Neural cell (in vitro differentiated cells): ENCODE data around the gene FAP. TPM values are rescaled to one million over a fixed set of nuclear protein-coding genes. Genes with fewer than 3 reads are reported as not detected.

Experiments
- H2AFZ ChIP-seq: fragments of 200-600, 300-800 bp; sonication (generic), shearing (Covaris generic); 2 replicates; pipeline ENCODE4 v1.6.0; 2014; ENCODE audit warnings: low read depth, mild to moderate bottlenecking, antibody characterized with exemption, low read length, moderate library complexity
- H3F3A ChIP-seq: fragments of 200-600 bp; shearing (Covaris generic); 2 replicates; pipeline ENCODE4 v1.6.1; 2016; ENCODE audit warnings: mild to moderate bottlenecking, moderate library complexity, mixed read lengths, antibody characterized with exemption, low read length; ENCODE audit not compliant: insufficient read depth, poor library complexity, severe bottlenecking
- H3K27ac ChIP-seq: fragments of 200-600, 300-800 bp; sonication (generic), shearing (Covaris generic); 2 replicates; pipeline ENCODE4 v1.5.1; 2014; ENCODE audit warnings: mild to moderate bottlenecking, low read length, moderate library complexity
- H3K27me3 ChIP-seq: fragments of 300-800, 200-600 bp; sonication (generic), shearing (Covaris generic); 2 replicates; pipeline ENCODE4 v1.6.0; 2014; ENCODE audit warnings: mild to moderate bottlenecking, low read depth, low read length, moderate library complexity; ENCODE audit not compliant: insufficient read depth
- H3K36me3 ChIP-seq: fragments of 300-800, 200-600 bp; sonication (generic), shearing (Covaris generic); 2 replicates; pipeline ENCODE4 v1.5.1; 2014; ENCODE audit warnings: mild to moderate bottlenecking, antibody characterized with exemption, low read length, moderate library complexity; ENCODE audit not compliant: insufficient read depth
- H3K4me2 ChIP-seq: fragments of 300-800, 200-600 bp; sonication (generic), shearing (Covaris generic); 2 replicates; pipeline ENCODE4 v1.6.0; 2014; ENCODE audit warnings: mild to moderate bottlenecking, low read length
- H3K4me3 ChIP-seq: fragments of 300-800, 200-600 bp; sonication (generic), shearing (Covaris generic); 2 replicates; pipeline ENCODE4 v1.5.1; 2014; ENCODE audit warnings: mild to moderate bottlenecking, low read length, moderate library complexity
- H3K79me2 ChIP-seq: fragments of 200-600 bp; shearing (Covaris generic); replicated peaks from 2 replicates; pipeline ENCODE4 v1.6.0; 2014; ENCODE audit warnings: mild to moderate bottlenecking, low read length, moderate library complexity; ENCODE audit not compliant: insufficient read depth
- H3K9ac ChIP-seq: fragments of 300-800, 200-600 bp; sonication (generic), shearing (Covaris generic); 2 replicates; pipeline ENCODE4 v1.6.1; 2016; ENCODE audit warnings: mild to moderate bottlenecking, low read length, mixed read lengths
- H3K9me2 ChIP-seq: fragments of 200-600 bp; shearing (Covaris generic); 2 replicates; pipeline ENCODE4 v1.6.1; 2016; ENCODE audit warnings: mild to moderate bottlenecking, low read length, mixed read lengths; ENCODE audit not compliant: insufficient read depth
- H3K9me3 ChIP-seq: fragments of 200-600, 300-800 bp; sonication (generic), shearing (Covaris generic); 2 replicates; pipeline ENCODE4 v1.6.1; 2016; ENCODE audit warnings: mild to moderate bottlenecking, mixed run types, low read length, moderate library complexity, mixed read lengths
- H4K20me1 ChIP-seq: fragments of 200-600 bp; shearing (Covaris generic); 2 replicates; pipeline ENCODE4 v1.6.1; 2016; ENCODE audit warnings: mild to moderate bottlenecking, mixed run types; ENCODE audit not compliant: insufficient read depth
- CTCF ChIP-seq: fragments of 450-650 bp; IDR thresholded peaks from 2 replicates; pipeline ENCODE4 v1.5.1; 2014; ENCODE audit warnings: antibody characterized with exemption, mild to moderate bottlenecking, moderate library complexity; ENCODE audit not compliant: poor library complexity, severe bottlenecking
- EP300 ChIP-seq: fragments of 450-650 bp; conservative IDR thresholded peaks from 2 replicates; pipeline ENCODE4 v1.6.1; 2014; ENCODE audit warnings: antibody characterized with exemption, mild to moderate bottlenecking, moderate library complexity; ENCODE audit not compliant: poor library complexity, severe bottlenecking
- EZH2 ChIP-seq: fragments of 200-600, 300-800 bp; shearing (Covaris generic), sonication (generic); IDR thresholded peaks from 2 replicates; pipeline ENCODE4 v1.6.1; 2014; ENCODE audit warnings: antibody characterized with exemption, low read length, borderline replicate concordance, mild to moderate bottlenecking; ENCODE audit not compliant: insufficient read depth, poor library complexity, severe bottlenecking
- MXI1 ChIP-seq: fragments of 450-650 bp; conservative IDR thresholded peaks from 2 replicates; pipeline ENCODE4 v1.6.1; 2014; ENCODE audit warnings: antibody characterized with exemption, mild to moderate bottlenecking; ENCODE audit not compliant: poor library complexity, severe bottlenecking
- POLR2AphosphoS5 ChIP-seq: IDR thresholded peaks from 2 replicates; pipeline ENCODE4 v1.6.1; 2012
- RAD21 ChIP-seq: fragments of 450-650 bp; conservative IDR thresholded peaks from 2 replicates; pipeline ENCODE4 v1.6.1; 2014; ENCODE audit warnings: antibody characterized with exemption, mild to moderate bottlenecking, moderate library complexity
- REST ChIP-seq: IDR thresholded peaks from 2 replicates; pipeline ENCODE4 v1.6.1; 2012; ENCODE audit warnings: borderline replicate concordance
- SMC3 ChIP-seq: fragments of 450-650 bp; conservative IDR thresholded peaks from 2 replicates; pipeline ENCODE4 v1.6.1; 2014; ENCODE audit warnings: antibody characterized with exemption, mild to moderate bottlenecking, moderate library complexity; ENCODE audit not compliant: poor library complexity
- TAF1 ChIP-seq: IDR thresholded peaks from 2 replicates; pipeline ENCODE4 v1.6.1; 2012; ENCODE audit warnings: low read depth
- polyA plus RNA-seq: library from polyadenylated mRNA; depleted of rRNA; stranded (reverse); fragments of >200 nt; gene quantifications from 2 replicates; pipeline ENCODE4 v1.2.3, GENCODE V29; 2014

FAP gene
- polyA plus RNA-seq, 1 donor from 2014 or later: 0.16 TPM

GRCh38 chr2:162267496-162267895 is 24.3 kb upstream of the FAP start:
- no peak overlapping the region for H3K9ac ChIP-seq
- H3K4me3 ChIP-seq: no peak overlapping the region
- no peaks in the 10 kb centered on the region for H3K79me2 ChIP-seq
- no peaks in the 10 kb centered on the region for H4K20me1 ChIP-seq
- no peaks in the 10 kb centered on the region for H3K27me3 ChIP-seq
- no peaks in the 10 kb centered on the region for H3K9me2 ChIP-seq
- no peak overlapping the region for H3K27ac ChIP-seq
- H3K36me3 ChIP-seq: no peaks in the 10 kb centered on the region
- no peaks in the 10 kb centered on the region for H3K9me3 ChIP-seq
- no peak overlapping the region for H2AFZ ChIP-seq
- TF ChIP-seq EP300 (no peak), TAF1 (no peak), REST (no peak), MXI1 (no peak), SMC3 (no peak), POLR2AphosphoS5 (no peak), RAD21 (no peak), EZH2 (no peak), CTCF (no peak)
- no peaks in the 10 kb centered on the region for H3F3A ChIP-seq
- no peak overlapping the region for H3K4me2 ChIP-seq

GRCh38 chr2:162266460-162266760 is 23.2 kb upstream of the FAP start:
- Histone ChIP-seq H3K36me3 (no peaks in the 10 kb centered on the region), H3K9me2 (no peaks in the 10 kb centered on the region), H2AFZ (no peak overlapping the region), H3K4me2 (no peak overlapping the region), H3K9ac (no peak overlapping the region), H3K4me3 (no peak overlapping the region), H4K20me1 (no peaks in the 10 kb centered on the region), H3K27me3 (no peaks in the 10 kb centered on the region), H3K27ac (no peak overlapping the region), H3K79me2 (no peaks in the 10 kb centered on the region), H3F3A (no peaks in the 10 kb centered on the region), H3K9me3 (no peaks in the 10 kb centered on the region)
- TF ChIP-seq TAF1 (no peak), REST (no peak), EZH2 (no peak), RAD21 (no peak), POLR2AphosphoS5 (no peak), EP300 (no peak), SMC3 (no peak), CTCF (no peak), MXI1 (no peak)
